ENCODE data around the gene P2RX4.

DNA sequence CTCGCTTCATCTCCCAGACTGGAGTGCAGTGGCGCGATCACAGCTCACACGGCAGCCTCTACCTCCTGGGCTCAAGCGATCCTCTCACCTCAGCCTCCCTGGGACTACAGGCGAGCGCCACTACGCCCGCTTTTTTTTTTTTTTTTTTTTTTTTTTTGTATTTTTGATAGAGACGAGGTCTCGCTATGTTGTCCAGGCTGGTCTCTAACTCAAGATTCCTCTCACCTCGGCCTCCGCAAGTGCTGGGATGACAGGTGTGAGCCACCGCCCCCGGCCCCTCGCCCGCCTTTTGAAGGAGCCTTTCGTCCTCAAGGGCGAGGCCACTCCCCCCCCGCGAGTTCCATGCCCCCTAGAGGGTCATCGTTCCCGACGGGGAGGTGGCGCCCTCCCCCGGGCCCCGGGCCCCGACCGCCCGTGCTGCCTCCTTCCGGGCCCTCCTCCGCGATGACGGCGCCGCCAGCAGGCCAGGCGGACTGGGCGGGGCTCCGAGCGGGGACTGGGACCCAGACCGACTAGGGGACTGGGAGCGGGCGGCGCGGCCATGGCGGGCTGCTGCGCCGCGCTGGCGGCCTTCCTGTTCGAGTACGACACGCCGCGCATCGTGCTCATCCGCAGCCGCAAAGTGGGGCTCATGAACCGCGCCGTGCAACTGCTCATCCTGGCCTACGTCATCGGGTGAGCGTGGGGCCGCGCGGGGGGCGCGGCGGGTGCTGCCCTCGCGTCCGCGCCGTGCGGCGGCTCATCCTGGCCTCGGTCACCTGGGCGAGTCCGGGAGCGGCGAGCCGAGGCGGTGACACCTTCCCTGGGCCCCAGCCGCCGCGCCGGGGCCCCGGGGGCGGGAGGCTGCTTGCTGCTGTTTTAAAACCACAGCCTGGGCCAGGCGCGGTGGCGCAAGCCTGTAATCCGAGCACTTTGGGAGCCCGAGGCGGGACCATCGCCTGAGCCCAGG lies at the start of gene P2RX4:
- TF ChIP-seq POLR2A (IDR thresholded peaks at IDR 0.05; ENCODE audit: low read depth, low read length), result peak; percentile 88
- TF ChIP-seq CEBPB (IDR thresholded peaks at IDR 0.05; ENCODE audit: low read depth, low read length), result peak; percentile 90
- TF ChIP-seq MXI1 (IDR thresholded peaks at IDR 0.05; ENCODE audit: borderline replicate concordance, low read depth, low read length), result peak; percentile 52; the same call in 1 of the 2 replicates
- no peak for TF ChIP-seq CHD1 (IDR thresholded peaks at IDR 0.05; ENCODE audit: low read depth, low read length)
- TF ChIP-seq, protein P1, sequence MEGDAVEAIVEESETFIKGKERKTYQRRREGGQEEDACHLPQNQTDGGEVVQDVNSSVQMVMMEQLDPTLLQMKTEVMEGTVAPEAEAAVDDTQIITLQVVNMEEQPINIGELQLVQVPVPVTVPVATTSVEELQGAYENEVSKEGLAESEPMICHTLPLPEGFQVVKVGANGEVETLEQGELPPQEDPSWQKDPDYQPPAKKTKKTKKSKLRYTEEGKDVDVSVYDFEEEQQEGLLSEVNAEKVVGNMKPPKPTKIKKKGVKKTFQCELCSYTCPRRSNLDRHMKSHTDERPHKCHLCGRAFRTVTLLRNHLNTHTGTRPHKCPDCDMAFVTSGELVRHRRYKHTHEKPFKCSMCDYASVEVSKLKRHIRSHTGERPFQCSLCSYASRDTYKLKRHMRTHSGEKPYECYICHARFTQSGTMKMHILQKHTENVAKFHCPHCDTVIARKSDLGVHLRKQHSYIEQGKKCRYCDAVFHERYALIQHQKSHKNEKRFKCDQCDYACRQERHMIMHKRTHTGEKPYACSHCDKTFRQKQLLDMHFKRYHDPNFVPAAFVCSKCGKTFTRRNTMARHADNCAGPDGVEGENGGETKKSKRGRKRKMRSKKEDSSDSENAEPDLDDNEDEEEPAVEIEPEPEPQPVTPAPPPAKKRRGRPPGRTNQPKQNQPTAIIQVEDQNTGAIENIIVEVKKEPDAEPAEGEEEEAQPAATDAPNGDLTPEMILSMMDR (conservative IDR thresholded peaks at IDR 0.05; ENCODE audit: low read depth, low read length), result 0 out of 2 replicates have a peak, but pooled peaks have one; percentile 31
- 0 out of 2 replicates have a peak, but pooled peaks have one; percentile 6 for TF ChIP-seq RAD21 (IDR thresholded peaks at IDR 0.05; ENCODE audit: low read length)
- no peak for TF ChIP-seq FOS (IDR thresholded peaks at IDR 0.05; ENCODE audit: low read depth, low read length)
- TF ChIP-seq SMC3 (IDR thresholded peaks at IDR 0.05; ENCODE audit: low read depth, low read length), result no peak; the same call in 1 of the 2 replicates
